ENCODE measurements around the gene JAM3. TPM values are rescaled to one million over a fixed set of nuclear protein-coding genes. Genes with fewer than 3 reads are reported as not detected.

JAM3 gene
- total and polyA plus RNA-seq, 2 donors (not counting 3 experiments of a cell fraction or from before 2014, with no cell fraction given) = 78.8 to 137 TPM

DNA sequence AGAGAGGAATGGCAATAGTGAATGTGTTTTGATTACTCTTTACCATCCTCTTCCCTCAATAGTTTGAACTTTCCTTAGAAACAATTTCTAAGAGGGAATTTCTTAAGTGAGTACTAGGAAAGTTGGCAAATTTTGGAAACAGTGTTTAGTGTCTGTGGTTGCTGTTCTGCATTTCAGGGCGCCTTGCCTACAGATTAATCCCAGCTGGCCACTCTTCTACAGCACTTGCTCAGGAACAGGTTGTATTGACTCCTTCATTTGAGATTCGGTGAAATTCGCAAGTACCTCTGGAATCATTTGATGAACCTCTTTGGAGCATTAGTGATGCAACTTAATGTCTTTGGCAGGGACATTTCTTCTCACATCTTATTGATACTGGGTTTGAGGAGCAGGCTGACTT, 28.3 kb downstream of the JAM3 start:
- Histone ChIP-seq H3K27ac (ENCODE audit: insufficient read depth, low read depth, low read length) (no peak overlapping the region), H2AFZ (ENCODE audit: low read depth, low read length) (no peak overlapping the region), H3K4me2 (ENCODE audit: insufficient read depth, low read length) (no peak overlapping the region), H3K9ac (replicated peaks; ENCODE audit: extremely low read depth, insufficient read depth, low read length) (no peak overlapping the region), H3K27me3 (ENCODE audit: control insufficient read depth in 2 of 2, insufficient read depth in 2 of 2, low read length in 2 of 2) (no peaks in the 10 kb centered on the region), H4K20me1 (replicated peaks; ENCODE audit: control insufficient read depth, extremely low read depth, insufficient read depth, low read length) (peaks cover 2% of the 10 kb centered on the region), H3K79me2 (ENCODE audit: control insufficient read depth, insufficient read depth, low read length) (peaks cover 12% of the 10 kb centered on the region), H3K9me3 (replicated peaks; ENCODE audit: control insufficient read depth, insufficient read depth, low read length) (no peaks in the 10 kb centered on the region), H3K9me1 (replicated peaks; ENCODE audit: control insufficient read depth, extremely low read depth, insufficient read depth, low read length) (no peaks in the 10 kb centered on the region), H3K4me3 (replicated peaks in 1 of 3; ENCODE audit: insufficient read depth in 1 of 3, low read depth in 1 of 3, low read length in 3 of 3) (no peak overlapping the region), H3K4me1 (ENCODE audit: control insufficient read depth, extremely low read depth, insufficient read depth, low read length) (no peaks in the 10 kb centered on the region), H3K36me3 (ENCODE audit: control insufficient read depth in 2 of 2, extremely low read depth in 1 of 2, insufficient read depth in 2 of 2, low read length in 2 of 2) (no peaks in the 10 kb centered on the region)
- DNase-seq (ENCODE audit: low read depth, low spot score) (no peak), FAIRE-seq (no peak)
- no TSS peak for BruUV-seq (replicated peaks)
- dilution Hi-C loops (cut with MboI; ENCODE audit: extremely low pct_ligation_motif_present, low sequenced_read_pairs) (no loop called here), intact Hi-C loops (cut with micrococcal nuclease) (no loop called here)
- ChIA-PET POLR2A (no interaction called here), CTCF (interaction anchor here (2.5 kb wide), 1 partner anchor 47 kb away, joined by 20 read pairs; no protein-coding TSS in a partner anchor)
- TF ChIP-seq, protein P1, sequence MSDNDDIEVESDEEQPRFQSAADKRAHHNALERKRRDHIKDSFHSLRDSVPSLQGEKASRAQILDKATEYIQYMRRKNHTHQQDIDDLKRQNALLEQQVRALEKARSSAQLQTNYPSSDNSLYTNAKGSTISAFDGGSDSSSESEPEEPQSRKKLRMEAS (IDR thresholded peaks at IDR 0.05; ENCODE audit: insufficient read depth, insufficient read length) = no peak
- TF ChIP-seq POLR2AphosphoS5 (IDR thresholded peaks at IDR 0.05; ENCODE audit: insufficient read depth, low read depth, low read length) (no peak), FOS (IDR thresholded peaks at IDR 0.05; ENCODE audit: borderline replicate concordance, insufficient read depth, low read length) (no peak)

DNA sequence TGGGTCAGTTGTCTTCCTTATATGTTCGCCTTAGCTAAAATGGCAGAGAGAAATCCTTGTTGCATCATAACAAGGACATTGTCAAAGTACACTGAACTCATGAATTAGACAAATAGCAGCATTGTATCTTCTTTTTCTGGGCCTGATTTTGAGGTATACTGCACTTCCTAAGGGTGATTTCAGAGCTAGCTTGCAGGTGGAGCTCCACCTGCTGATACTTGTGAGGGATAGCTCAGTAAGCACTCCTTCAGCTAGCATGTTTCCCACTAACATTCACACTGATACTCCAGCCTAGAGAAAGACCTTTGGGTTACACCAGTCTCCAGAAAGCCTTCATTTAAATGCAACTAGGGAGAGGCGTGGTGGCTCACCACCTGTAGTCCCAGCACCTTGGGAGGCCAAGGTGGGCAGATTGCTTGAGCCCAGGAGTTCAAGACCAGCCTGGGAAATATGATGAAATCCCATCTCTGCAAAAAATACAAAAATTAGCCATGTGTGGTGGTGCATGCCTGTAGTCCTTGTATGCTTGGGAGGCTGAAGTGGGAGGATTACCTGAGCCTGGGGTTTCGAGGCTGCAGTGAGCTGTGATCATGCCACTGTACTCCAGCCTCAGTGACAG, 29.8 kb downstream of the JAM3 start:
- Histone ChIP-seq H3K9ac (replicated peaks; ENCODE audit: extremely low read depth, insufficient read depth, low read length) (no peak overlapping the region), H3K27me3 (ENCODE audit: control insufficient read depth in 2 of 2, insufficient read depth in 2 of 2, low read length in 2 of 2) (no peaks in the 10 kb centered on the region), H2AFZ (ENCODE audit: low read depth, low read length) (no peak overlapping the region), H3K4me3 (replicated peaks in 1 of 3; ENCODE audit: insufficient read depth in 1 of 3, low read depth in 1 of 3, low read length in 3 of 3) (no peak overlapping the region), H3K9me3 (replicated peaks; ENCODE audit: control insufficient read depth, insufficient read depth, low read length) (no peaks in the 10 kb centered on the region), H3K79me2 (ENCODE audit: control insufficient read depth, insufficient read depth, low read length) (peaks cover 12% of the 10 kb centered on the region), H3K9me1 (replicated peaks; ENCODE audit: control insufficient read depth, extremely low read depth, insufficient read depth, low read length) (no peaks in the 10 kb centered on the region), H3K27ac (ENCODE audit: insufficient read depth, low read depth, low read length) (no peak overlapping the region), H3K4me1 (ENCODE audit: control insufficient read depth, extremely low read depth, insufficient read depth, low read length) (no peaks in the 10 kb centered on the region), H3K4me2 (ENCODE audit: insufficient read depth, low read length) (no peak overlapping the region), H3K36me3 (ENCODE audit: control insufficient read depth in 2 of 2, extremely low read depth in 1 of 2, insufficient read depth in 2 of 2, low read length in 2 of 2) (no peaks in the 10 kb centered on the region), H4K20me1 (replicated peaks; ENCODE audit: control insufficient read depth, extremely low read depth, insufficient read depth, low read length) (peaks cover 2% of the 10 kb centered on the region)
- BruUV-seq (replicated peaks) = no TSS peak
- no peak for FAIRE-seq
- dilution Hi-C loops (cut with MboI; ENCODE audit: extremely low pct_ligation_motif_present, low sequenced_read_pairs) = no loop called here
- intact Hi-C loops (cut with micrococcal nuclease) = loop anchor here (1.0 kb wide), 1 partner anchor 48 kb away; no protein-coding TSS in a partner anchor
- ChIA-PET POLR2A (no interaction called here), CTCF (interaction anchor here (0.9 to 2.5 kb wide), 4 partner anchors 13 to 48 kb away, joined by 3 to 20 read pairs (median 4); no protein-coding TSS in a partner anchor)
- TF ChIP-seq, protein P2, sequence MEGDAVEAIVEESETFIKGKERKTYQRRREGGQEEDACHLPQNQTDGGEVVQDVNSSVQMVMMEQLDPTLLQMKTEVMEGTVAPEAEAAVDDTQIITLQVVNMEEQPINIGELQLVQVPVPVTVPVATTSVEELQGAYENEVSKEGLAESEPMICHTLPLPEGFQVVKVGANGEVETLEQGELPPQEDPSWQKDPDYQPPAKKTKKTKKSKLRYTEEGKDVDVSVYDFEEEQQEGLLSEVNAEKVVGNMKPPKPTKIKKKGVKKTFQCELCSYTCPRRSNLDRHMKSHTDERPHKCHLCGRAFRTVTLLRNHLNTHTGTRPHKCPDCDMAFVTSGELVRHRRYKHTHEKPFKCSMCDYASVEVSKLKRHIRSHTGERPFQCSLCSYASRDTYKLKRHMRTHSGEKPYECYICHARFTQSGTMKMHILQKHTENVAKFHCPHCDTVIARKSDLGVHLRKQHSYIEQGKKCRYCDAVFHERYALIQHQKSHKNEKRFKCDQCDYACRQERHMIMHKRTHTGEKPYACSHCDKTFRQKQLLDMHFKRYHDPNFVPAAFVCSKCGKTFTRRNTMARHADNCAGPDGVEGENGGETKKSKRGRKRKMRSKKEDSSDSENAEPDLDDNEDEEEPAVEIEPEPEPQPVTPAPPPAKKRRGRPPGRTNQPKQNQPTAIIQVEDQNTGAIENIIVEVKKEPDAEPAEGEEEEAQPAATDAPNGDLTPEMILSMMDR (IDR thresholded peaks at IDR 0.05; ENCODE audit: extremely low read depth in 1 of 2, insufficient read depth in 1 of 2, low read depth in 1 of 2, low read length in 2 of 2) = peak in 1 of 2 donors; percentile 12
- no peak for TF ChIP-seq JUN (IDR thresholded peaks at IDR 0.05; ENCODE audit: borderline replicate concordance, insufficient read depth, insufficient read length, low read depth)
- DNase-seq (ENCODE audit: low read depth, low spot score) = no peak
